ENCODE data around the gene MAP1LC3B2.

The MAP1LC3B2 gene

GRCh38 chr12:116547955-116548501, 11.2 kb upstream of the MAP1LC3B2 start:
- Histone ChIP-seq H3K36me3 (ENCODE audit: insufficient read depth, low read length) (no peaks in the 10 kb centered on the region), H3K27ac (ENCODE audit: low read depth, low read length) (no peak overlapping the region), H3K27me3 (ENCODE audit: insufficient read depth, low read length) (no peaks in the 10 kb centered on the region), H3K4me3 (ENCODE audit: low read length) (no peak overlapping the region), H3K4me1 (ENCODE audit: insufficient read depth, low read length) (0 out of 2 replicates have a peak, but pooled peaks cover 6% of the 10 kb centered on the region), H3K9me3 (ENCODE audit: insufficient read depth, low read depth, low read length) (no peaks in the 10 kb centered on the region), H3K9ac (ENCODE audit: low read depth, low read length) (no peak overlapping the region)
- 87% methylated on average over 10 of the region's 10 CpGs for WGBS

- Histone ChIP-seq H3K9ac (ENCODE audit: low read depth, low read length) (no peak overlapping the region), H3K36me3 (ENCODE audit: insufficient read depth, low read length) (no peaks in the 10 kb centered on the region), H3K27ac (ENCODE audit: low read depth, low read length) (no peak overlapping the region), H3K27me3 (ENCODE audit: insufficient read depth, low read length) (no peaks in the 10 kb centered on the region), H3K4me1 (ENCODE audit: insufficient read depth, low read length) (0 out of 2 replicates have a peak, but pooled peaks cover 6% of the 10 kb centered on the region), H3K9me3 (ENCODE audit: insufficient read depth, low read depth, low read length) (no peaks in the 10 kb centered on the region), H3K4me3 (ENCODE audit: low read length) (no peak overlapping the region)
- WGBS: 94% methylated on average over 9 of the region's 10 CpGs
Measured at GRCh38 chr12:116549993-116550392, 9.2 kb upstream of the MAP1LC3B2 start.

GRCh38 chr12:116551151-116551550, 8.0 kb upstream of the MAP1LC3B2 start:
- no peaks in the 10 kb centered on the region for H3K36me3 ChIP-seq (ENCODE audit: insufficient read depth, low read length)
- 0 out of 2 replicates have a peak, but pooled peaks cover under 1% of the 10 kb centered on the region for H3K4me1 ChIP-seq (ENCODE audit: insufficient read depth, low read length)
- H3K27me3 ChIP-seq (ENCODE audit: insufficient read depth, low read length): no peaks in the 10 kb centered on the region
- H3K27ac ChIP-seq (ENCODE audit: low read depth, low read length): no peak overlapping the region
- H3K9me3 ChIP-seq (ENCODE audit: insufficient read depth, low read depth, low read length): no peaks in the 10 kb centered on the region
- H3K4me3 ChIP-seq (ENCODE audit: low read length): no peak overlapping the region
- H3K9ac ChIP-seq (ENCODE audit: low read depth, low read length): no peak overlapping the region
- 92% methylated on average over 2 of the region's 2 CpGs for WGBS

- Histone ChIP-seq H3K4me3 (ENCODE audit: low read length) (no peak overlapping the region), H3K27ac (ENCODE audit: low read depth, low read length) (no peak overlapping the region)
Measured at GRCh38 chr12:116551619-116551951, 7.6 kb upstream of the MAP1LC3B2 start.

GRCh38 chr12:116551952-116552772, 7.0 kb upstream of the MAP1LC3B2 start:
- no peak overlapping the region for H3K27ac ChIP-seq (ENCODE audit: low read depth, low read length)
- H3K36me3 ChIP-seq (ENCODE audit: insufficient read depth, low read length): no peaks in the 10 kb centered on the region
- WGBS: 90% methylated on average over 16 of the region's 16 CpGs
- no peak overlapping the region for H3K4me3 ChIP-seq (ENCODE audit: low read length)
- H3K9ac ChIP-seq (ENCODE audit: low read depth, low read length): no peak overlapping the region
- no peaks in the 10 kb centered on the region for H3K4me1 ChIP-seq (ENCODE audit: insufficient read depth, low read length)
- no peaks in the 10 kb centered on the region for H3K27me3 ChIP-seq (ENCODE audit: insufficient read depth, low read length)
- no peaks in the 10 kb centered on the region; the same call in 1 of the 2 replicates for H3K9me3 ChIP-seq (ENCODE audit: insufficient read depth, low read depth, low read length)

More at GRCh38 chr12:116551619-116551951, 7.6 kb upstream of the MAP1LC3B2 start:
- H3K4me1 ChIP-seq (ENCODE audit: insufficient read depth, low read length): no peaks in the 10 kb centered on the region
- no peaks in the 10 kb centered on the region for H3K9me3 ChIP-seq (ENCODE audit: insufficient read depth, low read depth, low read length)
- 96% methylated on average over 2 of the region's 2 CpGs for WGBS
- no peaks in the 10 kb centered on the region for H3K36me3 ChIP-seq (ENCODE audit: insufficient read depth, low read length)
- no peaks in the 10 kb centered on the region for H3K27me3 ChIP-seq (ENCODE audit: insufficient read depth, low read length)
- H3K9ac ChIP-seq (ENCODE audit: low read depth, low read length): no peak overlapping the region

GRCh38 chr12:116552773-116553373, 6.3 kb upstream of the MAP1LC3B2 start:
- H3K4me3 ChIP-seq (ENCODE audit: low read length): no peak overlapping the region
- 88% methylated on average over 17 of the region's 17 CpGs for WGBS

GRCh38 chr12:116556356-116556952, 2.7 kb upstream of the MAP1LC3B2 start:
- Histone ChIP-seq H3K36me3 (ENCODE audit: insufficient read depth, low read length) (no peaks in the 10 kb centered on the region), H3K4me1 (ENCODE audit: insufficient read depth, low read length) (peaks cover 11% of the 10 kb centered on the region), H3K4me3 (ENCODE audit: low read length) (no peak overlapping the region), H3K27ac (ENCODE audit: low read depth, low read length) (no peak overlapping the region), H3K9me3 (ENCODE audit: insufficient read depth, low read depth, low read length) (no peaks in the 10 kb centered on the region; the same call in 1 of the 2 replicates), H3K27me3 (ENCODE audit: insufficient read depth, low read length) (no peaks in the 10 kb centered on the region), H3K9ac (ENCODE audit: low read depth, low read length) (no peak overlapping the region)
- WGBS: 88% methylated on average over 6 of the region's 6 CpGs

More at GRCh38 chr12:116552773-116553373, 6.3 kb upstream of the MAP1LC3B2 start:
- Histone ChIP-seq H3K27ac (ENCODE audit: low read depth, low read length) (no peak overlapping the region), H3K9ac (ENCODE audit: low read depth, low read length) (no peak overlapping the region), H3K4me1 (ENCODE audit: insufficient read depth, low read length) (no peaks in the 10 kb centered on the region), H3K27me3 (ENCODE audit: insufficient read depth, low read length) (no peaks in the 10 kb centered on the region), H3K36me3 (ENCODE audit: insufficient read depth, low read length) (no peaks in the 10 kb centered on the region), H3K9me3 (ENCODE audit: insufficient read depth, low read depth, low read length) (no peaks in the 10 kb centered on the region; the same call in 1 of the 2 replicates)

GRCh38 chr12:116556964-116557698, 2.0 kb upstream of the MAP1LC3B2 start:
- Histone ChIP-seq H3K9me3 (ENCODE audit: insufficient read depth, low read depth, low read length) (no peaks in the 10 kb centered on the region; the same call in 1 of the 2 replicates), H3K27me3 (ENCODE audit: insufficient read depth, low read length) (no peaks in the 10 kb centered on the region), H3K9ac (ENCODE audit: low read depth, low read length) (no peak overlapping the region), H3K27ac (ENCODE audit: low read depth, low read length) (no peak overlapping the region), H3K4me1 (ENCODE audit: insufficient read depth, low read length) (peaks cover 11% of the 10 kb centered on the region), H3K36me3 (ENCODE audit: insufficient read depth, low read length) (no peaks in the 10 kb centered on the region), H3K4me3 (ENCODE audit: low read length) (no peak overlapping the region)
- WGBS: 93% methylated on average over 4 of the region's 4 CpGs

- H3K4me3 ChIP-seq (ENCODE audit: low read length): no peak overlapping the region
- no peak overlapping the region for H3K27ac ChIP-seq (ENCODE audit: low read depth, low read length)
- H3K9ac ChIP-seq (ENCODE audit: low read depth, low read length): no peak overlapping the region
- WGBS: 94% methylated on average over 21 of the region's 21 CpGs
- H3K36me3 ChIP-seq (ENCODE audit: insufficient read depth, low read length): no peaks in the 10 kb centered on the region
- no peaks in the 10 kb centered on the region for H3K27me3 ChIP-seq (ENCODE audit: insufficient read depth, low read length)
- H3K9me3 ChIP-seq (ENCODE audit: insufficient read depth, low read depth, low read length): peaks cover 2% of the 10 kb centered on the region
- H3K4me1 ChIP-seq (ENCODE audit: insufficient read depth, low read length): peaks cover 11% of the 10 kb centered on the region
Measured at GRCh38 chr12:116558280-116559161, 660 bp upstream of the MAP1LC3B2 start.

GRCh38 chr12:116561181-116561821, 2.1 kb downstream of the MAP1LC3B2 start:
- Histone ChIP-seq H3K9me3 (ENCODE audit: insufficient read depth, low read depth, low read length) (peaks cover 13% of the 10 kb centered on the region), H3K27ac (ENCODE audit: low read depth, low read length) (no peak overlapping the region), H3K27me3 (ENCODE audit: insufficient read depth, low read length) (no peaks in the 10 kb centered on the region), H3K4me1 (ENCODE audit: insufficient read depth, low read length) (peaks cover 11% of the 10 kb centered on the region), H3K4me3 (ENCODE audit: low read length) (no peak overlapping the region), H3K36me3 (ENCODE audit: insufficient read depth, low read length) (no peaks in the 10 kb centered on the region), H3K9ac (ENCODE audit: low read depth, low read length) (no peak overlapping the region)
- WGBS: 90% methylated on average over 6 of the region's 6 CpGs
